ENCODE measurements around the gene TBXA2R.

DNA sequence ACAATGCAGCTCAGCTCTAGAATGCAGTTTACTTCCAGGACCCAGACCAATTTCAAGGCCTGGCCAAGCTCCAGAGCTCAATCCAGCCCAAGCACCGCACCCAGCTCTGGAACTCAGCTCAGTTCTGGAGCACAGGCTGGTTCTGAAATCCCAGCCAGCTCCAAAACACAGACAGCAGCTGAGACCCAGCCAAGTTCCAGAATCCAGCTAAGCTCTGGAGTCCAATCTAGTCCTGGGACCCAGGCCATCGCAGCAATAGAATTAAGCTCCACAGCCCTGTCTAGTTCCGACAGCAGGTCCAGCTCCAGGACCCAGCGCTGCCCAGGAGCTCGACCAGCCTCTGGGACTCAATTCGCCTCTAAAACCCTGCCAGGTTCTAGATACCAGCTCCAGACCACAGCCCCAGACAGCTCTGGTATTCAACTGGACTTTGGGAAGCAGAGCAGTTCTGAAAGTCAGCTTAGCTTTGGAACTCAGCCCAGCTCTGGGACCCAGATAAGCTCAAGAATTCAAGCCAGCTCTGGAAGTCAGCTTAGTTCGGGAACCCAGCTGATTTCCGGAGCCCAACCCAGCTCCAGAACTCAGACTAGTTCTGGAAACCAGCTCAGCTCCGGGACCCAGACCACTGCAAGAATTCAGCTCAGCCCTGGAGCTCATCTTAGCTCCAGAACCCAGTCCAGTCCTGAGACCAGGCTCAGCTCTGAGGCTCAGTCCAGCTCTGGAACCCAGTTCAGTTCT is 14.6 kb downstream of the TBXA2R start:
- TF ChIP-seq, protein P1, sequence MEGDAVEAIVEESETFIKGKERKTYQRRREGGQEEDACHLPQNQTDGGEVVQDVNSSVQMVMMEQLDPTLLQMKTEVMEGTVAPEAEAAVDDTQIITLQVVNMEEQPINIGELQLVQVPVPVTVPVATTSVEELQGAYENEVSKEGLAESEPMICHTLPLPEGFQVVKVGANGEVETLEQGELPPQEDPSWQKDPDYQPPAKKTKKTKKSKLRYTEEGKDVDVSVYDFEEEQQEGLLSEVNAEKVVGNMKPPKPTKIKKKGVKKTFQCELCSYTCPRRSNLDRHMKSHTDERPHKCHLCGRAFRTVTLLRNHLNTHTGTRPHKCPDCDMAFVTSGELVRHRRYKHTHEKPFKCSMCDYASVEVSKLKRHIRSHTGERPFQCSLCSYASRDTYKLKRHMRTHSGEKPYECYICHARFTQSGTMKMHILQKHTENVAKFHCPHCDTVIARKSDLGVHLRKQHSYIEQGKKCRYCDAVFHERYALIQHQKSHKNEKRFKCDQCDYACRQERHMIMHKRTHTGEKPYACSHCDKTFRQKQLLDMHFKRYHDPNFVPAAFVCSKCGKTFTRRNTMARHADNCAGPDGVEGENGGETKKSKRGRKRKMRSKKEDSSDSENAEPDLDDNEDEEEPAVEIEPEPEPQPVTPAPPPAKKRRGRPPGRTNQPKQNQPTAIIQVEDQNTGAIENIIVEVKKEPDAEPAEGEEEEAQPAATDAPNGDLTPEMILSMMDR (conservative IDR thresholded peaks at IDR 0.05; ENCODE audit: low read length): no peak
- TF ChIP-seq EZH2phosphoT487 (IDR thresholded peaks at IDR 0.05; ENCODE audit: borderline replicate concordance): no peak

Measured in Loucy (cell line).